Spleen (tissue), 11 donors: ENCODE measurements around the gene PRDM5. TPM values are rescaled to one million over a fixed set of nuclear protein-coding genes. Genes with fewer than 3 reads are reported as not detected.

Source experiments
- DNase-seq: peaks from one replicate; pipeline ENCODE4 v3.0.0-alpha.2; 2020
- H3K27ac ChIP-seq, 8 donors: fragments of 200-600 bp; sonication (generic) in 7 of 8; 1 replicate in 4 of 8; 2 replicates in 4 of 8; pipeline versions ENCODE4 v1.5.0 to v1.8.0; 2016 to 2021; ENCODE audit warnings: inconsistent platforms in 4 of 8, mild to moderate bottlenecking in 4 of 8, moderate library complexity in 1 of 8
- H3K27me3 ChIP-seq, 7 donors: fragments of 200-600 bp; sonication (generic) in 6 of 7; replicated peaks in 1 of 7; 1 replicate in 4 of 7; 2 replicates in 3 of 7; pipeline versions ENCODE4 v1.5.0 to v1.8.0; 2016 to 2021; ENCODE audit warnings: inconsistent platforms in 3 of 7, mild to moderate bottlenecking in 1 of 7
- H3K36me3 ChIP-seq, 6 donors: fragments of 200-600 bp; sonication (generic) in 5 of 6; 1 replicate in 4 of 6; 2 replicates in 2 of 6; pipeline versions ENCODE4 v1.5.0 to v1.8.0; 2016 to 2021; ENCODE audit warnings: inconsistent platforms in 2 of 6
- H3K4me1 ChIP-seq, 6 donors: fragments of 200-600 bp; sonication (generic) in 5 of 6; 1 replicate in 3 of 6; 2 replicates in 3 of 6; pipeline versions ENCODE4 v1.5.0 to v1.8.0; 2016 to 2021; ENCODE audit warnings: inconsistent platforms in 3 of 6
- H3K4me3 ChIP-seq, 8 donors: fragments of 200-600 bp; sonication (generic) in 7 of 8; 1 replicate in 4 of 8; 2 replicates in 4 of 8; pipeline versions ENCODE4 v1.5.0 to v1.8.0; 2016 to 2021; ENCODE audit warnings: inconsistent platforms in 4 of 8, mild to moderate bottlenecking in 4 of 8, moderate library complexity in 2 of 8
- H3K9me3 ChIP-seq, 8 donors: fragments of 200-600 bp; sonication (generic) in 7 of 8; 1 replicate in 4 of 8; 2 replicates in 4 of 8; pipeline versions ENCODE4 v1.5.0 to v1.8.0; 2016 to 2021; ENCODE audit warnings: inconsistent platforms in 4 of 8
- POLR2A ChIP-seq, 3 donors: fragments of 450-650 bp; IDR thresholded peaks; one replicate each; pipeline ENCODE4 v1.5.1; 2017; ENCODE audit warnings: antibody characterized with exemption in 3 of 3, mild to moderate bottlenecking in 1 of 3
- POLR2AphosphoS5 ChIP-seq, 3 donors: sonication (generic); formaldehyde crosslinking; IDR thresholded peaks; one replicate each; pipeline ENCODE4 v1.5.1; 2017; ENCODE audit warnings: antibody characterized with exemption in 3 of 3
- WGBS, 5 donors: extraction: QIAGEN DNeasy Blood & Tissue Kit in 3 of 5; methylation state at CpG; one replicate each; pipeline versions ENCODE4 v1.1.5 to v1.1.7; 2013 to 2018; 5-methylcytosine and 5-hydroxymethylcytosine counted together
- intact Hi-C: fragments of 100-400 bp; cut with DNase I; formaldehyde crosslinking; loops from one replicate; pipeline ENCODE4 v1.15.0; 2023; ENCODE audit warnings: low total_unique reads
- polyA plus RNA-seq, 3 donors: library from polyadenylated mRNA; stranded (reverse); fragments of 200-250 nt; gene quantifications; one replicate each; pipeline ENCODE4 v1.2.1, GENCODE V29; 2013
- total RNA-seq, 7 donors: library from RNA; depleted of rRNA in 3 of 7; stranded (reverse); fragments of >200 nt in 3 of 7; fragmentation: NEBNext Ultra II Directional in 4 of 7; extraction: Animal tissue kit (Norgen Biotek cat#: 25700) in 4 of 7; gene quantifications; one replicate each; pipeline versions ENCODE4 v1.1.0 to v1.2.1, GENCODE V29; 2016 to 2021
- TF ChIP-seq, protein P1 (sequence below), 11 experiments: fragments of 200-600 bp in 7 of 11; fragments of 450-650 bp in 4 of 11; sonication (generic) in 4 of 11; IDR thresholded peaks in 8 of 11; conservative IDR thresholded peaks in 3 of 11; 1 replicate in 7 of 11; 2 replicates in 4 of 11; pipeline versions ENCODE4 v1.4.0 to v1.8.0; 2016 to 2021; ENCODE audit warnings: antibody characterized with exemption in 11 of 11, inconsistent platforms in 4 of 11, mild to moderate bottlenecking in 1 of 11
- donor health status: healthy with polysubstance abuse.
- donor health status: DM: no; HTN: no; CAD: no; lungs with moderate emphysema.
- donor health status: DM: no; HTN: no; CAD: no.
- donor health status: Bipolar disorder and iron deficiency.
- donor health status: healthy.
- donor health status: DM: no; HTN: no; CAD: no.
- donor health status: DM: yes; HTN: yes; CAD: no.

The PRDM5 gene
- total and polyA plus RNA-seq, 10 donors, result 0.50 to 14.5 (median 7.6) TPM

DNA sequence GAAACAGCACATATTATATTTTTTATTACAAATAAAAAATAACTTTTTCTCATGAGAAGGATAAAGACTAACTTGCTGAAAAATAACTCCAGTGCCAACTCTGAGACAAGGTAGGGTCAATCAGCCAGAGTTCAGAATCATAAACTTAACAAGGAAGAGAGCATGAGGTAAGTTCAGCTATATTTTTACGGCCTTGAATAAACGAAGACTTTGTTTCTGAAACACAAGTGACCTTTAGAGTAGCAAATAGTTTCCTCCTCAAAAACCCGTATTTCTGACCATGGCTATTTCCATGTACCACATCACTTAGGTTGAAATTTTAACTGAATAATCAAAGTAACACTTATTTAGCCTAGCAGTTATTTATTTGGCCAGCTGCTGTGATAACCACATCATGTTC, 45.5 kb downstream of the PRDM5 start:
- intact Hi-C loops, result no loop called here
- Histone ChIP-seq H3K4me3 (no peak overlapping the region), H3K36me3 (no peaks in the 10 kb centered on the region), H3K9me3 (peaks cover 0 to 11% (median 3%) of the 10 kb centered on the region in 8 donors), H3K4me1 (no peaks in the 10 kb centered on the region), H3K27ac (no peak overlapping the region), H3K27me3 (no peaks in the 10 kb centered on the region)
- TF ChIP-seq POLR2AphosphoS5 (IDR thresholded peaks at IDR 0.05) (no peak), POLR2A (IDR thresholded peaks at IDR 0.05) (no peak)
- TF ChIP-seq, protein P1, sequence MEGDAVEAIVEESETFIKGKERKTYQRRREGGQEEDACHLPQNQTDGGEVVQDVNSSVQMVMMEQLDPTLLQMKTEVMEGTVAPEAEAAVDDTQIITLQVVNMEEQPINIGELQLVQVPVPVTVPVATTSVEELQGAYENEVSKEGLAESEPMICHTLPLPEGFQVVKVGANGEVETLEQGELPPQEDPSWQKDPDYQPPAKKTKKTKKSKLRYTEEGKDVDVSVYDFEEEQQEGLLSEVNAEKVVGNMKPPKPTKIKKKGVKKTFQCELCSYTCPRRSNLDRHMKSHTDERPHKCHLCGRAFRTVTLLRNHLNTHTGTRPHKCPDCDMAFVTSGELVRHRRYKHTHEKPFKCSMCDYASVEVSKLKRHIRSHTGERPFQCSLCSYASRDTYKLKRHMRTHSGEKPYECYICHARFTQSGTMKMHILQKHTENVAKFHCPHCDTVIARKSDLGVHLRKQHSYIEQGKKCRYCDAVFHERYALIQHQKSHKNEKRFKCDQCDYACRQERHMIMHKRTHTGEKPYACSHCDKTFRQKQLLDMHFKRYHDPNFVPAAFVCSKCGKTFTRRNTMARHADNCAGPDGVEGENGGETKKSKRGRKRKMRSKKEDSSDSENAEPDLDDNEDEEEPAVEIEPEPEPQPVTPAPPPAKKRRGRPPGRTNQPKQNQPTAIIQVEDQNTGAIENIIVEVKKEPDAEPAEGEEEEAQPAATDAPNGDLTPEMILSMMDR (IDR thresholded peaks at IDR 0.05 in 8 of 11, conservative IDR thresholded peaks at IDR 0.05 in 3 of 11), result no peak
- 66 to 76% (median 75%) methylated on average over 3 of the region's 3 CpGs for WGBS, 5 donors
- DNase-seq, result no peak

DNA sequence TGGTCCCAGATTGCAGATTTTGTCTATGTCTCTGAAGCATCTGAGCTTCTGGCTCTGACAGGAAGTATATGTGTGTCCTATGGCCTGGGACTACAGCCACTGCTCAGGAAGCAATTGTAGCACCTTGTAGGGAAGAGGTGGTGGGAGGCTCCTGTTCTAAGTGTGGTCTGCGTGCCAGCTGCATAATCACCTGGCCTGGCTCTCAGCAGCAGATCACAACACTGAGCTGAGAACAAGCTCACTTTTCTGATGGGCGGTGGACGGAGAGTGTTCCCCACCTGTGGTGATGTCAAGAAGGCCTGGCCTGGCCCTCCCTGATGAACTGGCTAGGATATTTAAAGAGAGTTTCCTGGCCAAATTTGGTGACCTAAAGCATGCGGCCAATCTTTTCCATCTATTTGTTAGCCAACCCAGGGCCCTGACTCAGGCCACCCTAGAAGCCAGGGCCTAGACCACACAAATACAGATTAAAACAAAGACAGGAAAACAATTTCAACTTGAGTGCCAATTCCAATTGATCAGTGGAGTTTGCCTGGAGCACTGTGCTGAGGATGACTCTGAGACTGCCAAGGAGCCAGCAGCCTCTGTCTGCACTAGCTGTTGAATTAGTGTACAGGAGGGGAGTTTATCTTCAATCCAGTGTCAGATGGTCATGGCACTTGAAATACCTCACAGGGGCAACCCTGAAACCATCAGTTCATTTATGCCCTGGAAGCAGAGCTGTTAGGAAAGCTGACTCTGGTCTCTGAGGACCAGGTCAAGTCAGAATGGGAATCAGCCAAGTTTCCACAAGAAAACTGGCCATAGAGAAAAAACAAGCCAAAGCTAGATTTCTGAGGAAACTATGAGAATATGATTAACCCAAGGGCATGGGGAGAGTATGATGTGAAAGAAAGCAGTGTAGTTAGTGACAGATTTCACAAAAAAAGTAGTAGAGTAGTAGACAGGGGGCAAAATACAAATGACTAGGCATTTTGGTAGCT, 47.4 kb downstream of the PRDM5 start:
- peak; percentile 62 for DNase-seq
- H3K4me1 ChIP-seq, result no peaks in the 10 kb centered on the region
- no peak overlapping the region for H3K4me3 ChIP-seq
- H3K27ac ChIP-seq, result no peak overlapping the region
- no peaks in the 10 kb centered on the region for H3K36me3 ChIP-seq
- TF ChIP-seq, protein P1 (IDR thresholded peaks at IDR 0.05 in 8 of 11, conservative IDR thresholded peaks at IDR 0.05 in 3 of 11), result no peak
- no peak for TF ChIP-seq POLR2A (IDR thresholded peaks at IDR 0.05)
- no peak for TF ChIP-seq POLR2AphosphoS5 (IDR thresholded peaks at IDR 0.05)
- WGBS, 5 donors, result 87 to 97% (median 91%) methylated on average over 4 of the region's 4 CpGs
- H3K27me3 ChIP-seq, result no peaks in the 10 kb centered on the region
- peaks cover 0 to 7% (median 0%) of the 10 kb centered on the region in 8 donors for H3K9me3 ChIP-seq
- intact Hi-C loops, result no loop called here

DNA sequence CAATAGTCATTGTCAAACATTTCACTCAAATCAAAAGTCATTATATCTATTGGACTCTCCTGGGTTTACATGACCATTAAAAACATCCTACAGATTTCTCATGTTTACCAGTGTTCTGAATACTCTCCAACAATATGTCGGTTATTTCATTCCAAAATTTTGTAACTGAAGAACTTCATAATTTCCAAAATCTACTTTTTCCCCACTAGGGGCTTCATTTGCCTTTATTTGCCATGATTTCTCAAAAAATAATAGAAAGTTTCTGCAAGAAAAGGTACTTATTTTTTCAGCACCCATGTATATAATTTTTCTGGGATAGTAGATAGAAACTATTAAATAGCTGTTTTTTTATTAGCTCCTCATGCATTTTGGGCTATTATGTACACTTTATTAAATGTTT, 49.0 kb downstream of the PRDM5 start:
- no peaks in the 10 kb centered on the region for H3K27me3 ChIP-seq
- H3K4me3 ChIP-seq, result no peak overlapping the region
- no peaks in the 10 kb centered on the region for H3K36me3 ChIP-seq
- TF ChIP-seq POLR2A (IDR thresholded peaks at IDR 0.05) (no peak), POLR2AphosphoS5 (IDR thresholded peaks at IDR 0.05) (no peak)
- TF ChIP-seq, protein P1 (IDR thresholded peaks at IDR 0.05 in 8 of 11, conservative IDR thresholded peaks at IDR 0.05 in 3 of 11), result no peak
- DNase-seq, result no peak
- H3K4me1 ChIP-seq, result no peaks in the 10 kb centered on the region
- peaks cover 0 to under 1% (median 0%) of the 10 kb centered on the region in 8 donors for H3K9me3 ChIP-seq
- H3K27ac ChIP-seq, result no peak overlapping the region
- intact Hi-C loops, result no loop called here
- WGBS, 5 donors, result 86 to 90% (median 89%) methylated on average over 1 of the region's 1 CpG

DNA sequence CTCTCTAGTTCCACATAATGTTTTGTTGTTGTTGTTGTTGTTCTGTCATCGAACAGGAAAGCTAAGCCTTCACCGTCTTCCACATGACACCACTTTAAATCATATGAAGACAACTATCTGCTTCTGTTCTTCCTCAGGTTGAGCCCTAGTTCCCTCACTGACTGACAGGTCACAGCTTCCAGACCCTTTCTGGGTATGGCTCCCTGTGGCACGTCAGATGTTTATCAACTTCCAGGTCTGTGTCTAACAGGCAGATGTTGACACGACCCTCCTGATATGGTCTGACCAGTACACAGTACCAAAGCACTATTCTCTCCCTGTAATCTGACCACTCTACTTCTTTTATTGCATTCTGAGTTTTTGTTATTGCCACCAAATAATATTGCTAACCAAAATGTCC, 51.4 kb downstream of the PRDM5 start:
- no peak overlapping the region for H3K27ac ChIP-seq
- H3K9me3 ChIP-seq, result no peaks in the 10 kb centered on the region
- WGBS, 5 donors, result 79 to 90% (median 85%) methylated on average over 4 of the region's 4 CpGs
- no peak for DNase-seq
- H3K4me3 ChIP-seq, result no peak overlapping the region
- no peaks in the 10 kb centered on the region for H3K27me3 ChIP-seq
- no peaks in the 10 kb centered on the region for H3K36me3 ChIP-seq
- H3K4me1 ChIP-seq, result no peaks in the 10 kb centered on the region
- intact Hi-C loops, result no loop called here
- TF ChIP-seq, protein P1 (IDR thresholded peaks at IDR 0.05 in 8 of 11, conservative IDR thresholded peaks at IDR 0.05 in 3 of 11), result no peak
- TF ChIP-seq POLR2AphosphoS5 (IDR thresholded peaks at IDR 0.05) (no peak), POLR2A (IDR thresholded peaks at IDR 0.05) (no peak)
